Measurements from ENCODE around the gene ABLIM1.

- TF ChIP-seq CTCF (IDR thresholded peaks at IDR 0.05 in 8 of 11, conservative IDR thresholded peaks at IDR 0.05 in 3 of 11) (no peak), POLR2A (IDR thresholded peaks at IDR 0.05) (no peak), POLR2AphosphoS5 (IDR thresholded peaks at IDR 0.05) (no peak)
These were observed 213.3 kb downstream of the ABLIM1 start for GRCh38 chr10:114444819-114445218.
